ENCODE results near the gene AKR1C1. TPM values are rescaled to one million over a fixed set of nuclear protein-coding genes. Genes with fewer than 3 reads are reported as not detected.

Gene AKR1C1
- total RNA-seq, 1 experiment from 2014 or later: 2.1 TPM

DNA sequence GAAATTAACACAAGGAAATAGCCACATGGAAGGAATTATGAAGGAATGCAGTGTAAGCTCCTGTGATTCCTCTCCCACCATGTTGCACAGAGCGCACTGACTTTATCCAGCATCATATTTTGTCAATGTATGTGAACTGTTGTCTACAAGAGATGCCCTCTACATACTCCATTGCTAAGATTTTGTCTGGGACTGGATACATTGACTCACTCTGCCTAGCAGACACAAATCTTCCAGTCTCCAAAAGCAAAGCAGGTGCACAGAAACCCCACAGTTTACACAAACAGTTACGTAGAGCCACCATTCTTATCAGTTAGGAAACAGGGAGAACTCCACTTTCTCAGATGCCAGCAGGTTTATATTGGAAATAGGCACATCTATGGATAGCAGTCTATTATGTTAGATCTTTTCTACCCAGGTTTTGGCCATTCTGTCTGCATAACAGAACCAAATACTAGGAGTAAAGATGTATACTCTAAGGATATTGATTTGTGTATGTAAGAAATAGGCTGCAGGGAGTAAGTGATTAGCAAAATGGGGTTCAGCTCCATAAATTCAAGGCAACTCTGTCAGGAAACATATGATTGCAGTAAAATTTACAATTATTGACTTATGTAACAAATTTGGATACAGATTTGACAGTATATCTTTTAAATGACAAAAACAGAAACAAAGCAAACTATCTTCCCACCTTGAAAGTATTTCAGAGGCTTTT, 39.0 kb downstream of the AKR1C1 start:
- H3K4me2 ChIP-seq (ENCODE audit: low read length): no peak overlapping the region
- H3K9me3 ChIP-seq (ENCODE audit: control insufficient read depth in 1 of 2, insufficient read depth in 1 of 2, low read depth in 1 of 2, low read length in 2 of 2): no peaks in the 10 kb centered on the region
- ChIA-PET CTCF (no interaction called here), POLR2A (no interaction called here), RAD21 (ENCODE audit: low non-redundant PET in 1 of 2, low total read pairs in 2 of 2, uncharacterized antibody in 2 of 2, unreplicated experiment in 2 of 2) (no interaction called here)
- TF ChIP-seq ELF1 (IDR thresholded peaks at IDR 0.05; ENCODE audit: borderline replicate concordance, low read depth) (no peak), YY1 (IDR thresholded peaks at IDR 0.05; ENCODE audit: extremely low read depth, insufficient replicate concordance, low read depth, low read length) (no peak), SP1 (IDR thresholded peaks at IDR 0.05; ENCODE audit: low read depth) (no peak), FOSL1 (IDR thresholded peaks at IDR 0.05; ENCODE audit: low read depth) (no peak), ZBTB33 (IDR thresholded peaks at IDR 0.05; ENCODE audit: extremely low read depth, insufficient replicate concordance, low read length) (no peak), TCF7L2 (IDR thresholded peaks at IDR 0.05; ENCODE audit: borderline replicate concordance, extremely low read depth, insufficient read depth, insufficient read length) (no peak), ZNF274 (IDR thresholded peaks at IDR 0.05; ENCODE audit: low read depth, low read length) (no peak), EGR1 (IDR thresholded peaks at IDR 0.05; ENCODE audit: low read depth) (no peak), CEBPB (IDR thresholded peaks at IDR 0.05; ENCODE audit: low read depth) (no peak), EZH2 (IDR thresholded peaks at IDR 0.05) (no peak), ZFX (IDR thresholded peaks at IDR 0.05) (no peak), JUND (IDR thresholded peaks at IDR 0.05) (no peak), POLR2A (IDR thresholded peaks at IDR 0.05; ENCODE audit: borderline replicate concordance, extremely low read depth, insufficient read depth, insufficient read length) (no peak)
- TF ChIP-seq, protein P1, sequence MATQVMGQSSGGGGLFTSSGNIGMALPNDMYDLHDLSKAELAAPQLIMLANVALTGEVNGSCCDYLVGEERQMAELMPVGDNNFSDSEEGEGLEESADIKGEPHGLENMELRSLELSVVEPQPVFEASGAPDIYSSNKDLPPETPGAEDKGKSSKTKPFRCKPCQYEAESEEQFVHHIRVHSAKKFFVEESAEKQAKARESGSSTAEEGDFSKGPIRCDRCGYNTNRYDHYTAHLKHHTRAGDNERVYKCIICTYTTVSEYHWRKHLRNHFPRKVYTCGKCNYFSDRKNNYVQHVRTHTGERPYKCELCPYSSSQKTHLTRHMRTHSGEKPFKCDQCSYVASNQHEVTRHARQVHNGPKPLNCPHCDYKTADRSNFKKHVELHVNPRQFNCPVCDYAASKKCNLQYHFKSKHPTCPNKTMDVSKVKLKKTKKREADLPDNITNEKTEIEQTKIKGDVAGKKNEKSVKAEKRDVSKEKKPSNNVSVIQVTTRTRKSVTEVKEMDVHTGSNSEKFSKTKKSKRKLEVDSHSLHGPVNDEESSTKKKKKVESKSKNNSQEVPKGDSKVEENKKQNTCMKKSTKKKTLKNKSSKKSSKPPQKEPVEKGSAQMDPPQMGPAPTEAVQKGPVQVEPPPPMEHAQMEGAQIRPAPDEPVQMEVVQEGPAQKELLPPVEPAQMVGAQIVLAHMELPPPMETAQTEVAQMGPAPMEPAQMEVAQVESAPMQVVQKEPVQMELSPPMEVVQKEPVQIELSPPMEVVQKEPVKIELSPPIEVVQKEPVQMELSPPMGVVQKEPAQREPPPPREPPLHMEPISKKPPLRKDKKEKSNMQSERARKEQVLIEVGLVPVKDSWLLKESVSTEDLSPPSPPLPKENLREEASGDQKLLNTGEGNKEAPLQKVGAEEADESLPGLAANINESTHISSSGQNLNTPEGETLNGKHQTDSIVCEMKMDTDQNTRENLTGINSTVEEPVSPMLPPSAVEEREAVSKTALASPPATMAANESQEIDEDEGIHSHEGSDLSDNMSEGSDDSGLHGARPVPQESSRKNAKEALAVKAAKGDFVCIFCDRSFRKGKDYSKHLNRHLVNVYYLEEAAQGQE (IDR thresholded peaks at IDR 0.05; ENCODE audit: low read depth): no peak
- TF ChIP-seq, protein P2, sequence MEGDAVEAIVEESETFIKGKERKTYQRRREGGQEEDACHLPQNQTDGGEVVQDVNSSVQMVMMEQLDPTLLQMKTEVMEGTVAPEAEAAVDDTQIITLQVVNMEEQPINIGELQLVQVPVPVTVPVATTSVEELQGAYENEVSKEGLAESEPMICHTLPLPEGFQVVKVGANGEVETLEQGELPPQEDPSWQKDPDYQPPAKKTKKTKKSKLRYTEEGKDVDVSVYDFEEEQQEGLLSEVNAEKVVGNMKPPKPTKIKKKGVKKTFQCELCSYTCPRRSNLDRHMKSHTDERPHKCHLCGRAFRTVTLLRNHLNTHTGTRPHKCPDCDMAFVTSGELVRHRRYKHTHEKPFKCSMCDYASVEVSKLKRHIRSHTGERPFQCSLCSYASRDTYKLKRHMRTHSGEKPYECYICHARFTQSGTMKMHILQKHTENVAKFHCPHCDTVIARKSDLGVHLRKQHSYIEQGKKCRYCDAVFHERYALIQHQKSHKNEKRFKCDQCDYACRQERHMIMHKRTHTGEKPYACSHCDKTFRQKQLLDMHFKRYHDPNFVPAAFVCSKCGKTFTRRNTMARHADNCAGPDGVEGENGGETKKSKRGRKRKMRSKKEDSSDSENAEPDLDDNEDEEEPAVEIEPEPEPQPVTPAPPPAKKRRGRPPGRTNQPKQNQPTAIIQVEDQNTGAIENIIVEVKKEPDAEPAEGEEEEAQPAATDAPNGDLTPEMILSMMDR (IDR thresholded peaks at IDR 0.05 in 2 of 3, conservative IDR thresholded peaks at IDR 0.05 in 1 of 3; ENCODE audit: borderline replicate concordance in 1 of 3, insufficient read depth in 1 of 3, low read depth in 2 of 3, low read length in 2 of 3): no peak
- no peaks in the 10 kb centered on the region for H3K9me2 ChIP-seq (ENCODE audit: insufficient read depth)
- H3K4me3 ChIP-seq (replicated peaks in 1 of 2; ENCODE audit: low read depth in 1 of 2, low read length in 2 of 2): no peak overlapping the region
- H3K27me3 ChIP-seq (ENCODE audit: insufficient read depth, low read length): no peaks in the 10 kb centered on the region
- no peaks in the 10 kb centered on the region for H3K36me3 ChIP-seq (ENCODE audit: control insufficient read depth in 1 of 2, insufficient read depth in 2 of 2, low read length in 2 of 2)
- DNase-seq (ENCODE audit: low read depth, low spot score) (no peak), ATAC-seq (no peak)
- no peak overlapping the region for H3K9ac ChIP-seq (ENCODE audit: low read length)
- intact Hi-C loops (cut with micrococcal nuclease): no loop called here
- no peaks in the 10 kb centered on the region for H3K4me1 ChIP-seq (ENCODE audit: control insufficient read depth in 1 of 2, insufficient read depth in 2 of 2, low read length in 2 of 2)
- H2AFZ ChIP-seq (ENCODE audit: low read depth, low read length, poor library complexity, severe bottlenecking): no peak overlapping the region
- no peaks in the 10 kb centered on the region for H3K79me2 ChIP-seq (ENCODE audit: insufficient read depth, low read length)
- no TSS peak for BruUV-seq (replicated peaks)
- no peak overlapping the region for H3K27ac ChIP-seq (ENCODE audit: low read depth, low read length)
- H4K20me1 ChIP-seq (ENCODE audit: insufficient read depth): no peaks in the 10 kb centered on the region

All from HCT116 (cell line).